ENCODE results near the gene FGF6.
"Not testable (repeated sequence)": the region's sequence is repeated elsewhere in the genome, so short reads cannot be mapped to it uniquely, and the experiment has no call there.

FGF6 gene

GRCh38 chr12:4445156-4446101 is at the start of gene FGF6:
FGF6 (minus strand) TSS chr12:4445815; CDS start chr12:4445570, 245 bp downstream.
- no peak for DNase-seq

GRCh38 chr12:4490973-4491372 is 45.4 kb upstream of the FGF6 start:
- DNase-seq = no peak

GRCh38 chr12:4489556-4489955 is 43.9 kb upstream of the FGF6 start:
- no peak for DNase-seq

- no peak for DNase-seq
Measured at GRCh38 chr12:4486980-4487379, 41.4 kb upstream of the FGF6 start.

- DNase-seq = no peak
Measured at GRCh38 chr12:4486049-4486699, 40.6 kb upstream of the FGF6 start.

- DNase-seq = no peak
Measured at GRCh38 chr12:4483885-4484823, 38.5 kb upstream of the FGF6 start.

- DNase-seq = no peak
Measured at GRCh38 chr12:4482936-4483335, 37.3 kb upstream of the FGF6 start.

GRCh38 chr12:4478933-4479332 is 33.3 kb upstream of the FGF6 start:
- no peak for DNase-seq

GRCh38 chr12:4477129-4477528 is 31.5 kb upstream of the FGF6 start:
- no peak for DNase-seq

GRCh38 chr12:4472046-4472445 is 26.4 kb upstream of the FGF6 start:
- no peak for DNase-seq

GRCh38 chr12:4471256-4471655 is 25.6 kb upstream of the FGF6 start:
- DNase-seq = no peak

- DNase-seq = no peak
Measured at GRCh38 chr12:4468994-4469393, 23.4 kb upstream of the FGF6 start.

- no peak for DNase-seq
Measured at GRCh38 chr12:4460761-4461160, 15.1 kb upstream of the FGF6 start.

GRCh38 chr12:4455849-4456248 is 10.2 kb upstream of the FGF6 start:
- DNase-seq = not testable (repeated sequence)

GRCh38 chr12:4454315-4454860 is 8.8 kb upstream of the FGF6 start:
- no peak for DNase-seq

- no peak for DNase-seq
Measured at GRCh38 chr12:4451694-4452093, 6.1 kb upstream of the FGF6 start.

GRCh38 chr12:4450551-4451112 is 5.0 kb upstream of the FGF6 start:
- no peak for DNase-seq

- no peak for DNase-seq
Measured at GRCh38 chr12:4449851-4450221, 4.2 kb upstream of the FGF6 start.

- DNase-seq = no peak
Measured at GRCh38 chr12:4448943-4449850, 3.6 kb upstream of the FGF6 start.

- DNase-seq = no peak
Measured at GRCh38 chr12:4448371-4448940, 2.8 kb upstream of the FGF6 start.

GRCh38 chr12:4447151-4447550 is 1.5 kb upstream of the FGF6 start:
- no peak for DNase-seq
